HL-60/S4 treated with phorbol 12-myristate 13-acetate at 8.2 ng/mL for 4 days and 3 days (cell line): Measurements from ENCODE around the gene DALRD3.

Experiments
- in situ Hi-C: fragments of 300-500 bp; cut with MboI; formaldehyde crosslinking; loops from 2 replicates; pipeline ENCODE4 v1.15.0; 2022; ENCODE audit warnings: low sequenced_read_pairs

The DALRD3 gene

DNA sequence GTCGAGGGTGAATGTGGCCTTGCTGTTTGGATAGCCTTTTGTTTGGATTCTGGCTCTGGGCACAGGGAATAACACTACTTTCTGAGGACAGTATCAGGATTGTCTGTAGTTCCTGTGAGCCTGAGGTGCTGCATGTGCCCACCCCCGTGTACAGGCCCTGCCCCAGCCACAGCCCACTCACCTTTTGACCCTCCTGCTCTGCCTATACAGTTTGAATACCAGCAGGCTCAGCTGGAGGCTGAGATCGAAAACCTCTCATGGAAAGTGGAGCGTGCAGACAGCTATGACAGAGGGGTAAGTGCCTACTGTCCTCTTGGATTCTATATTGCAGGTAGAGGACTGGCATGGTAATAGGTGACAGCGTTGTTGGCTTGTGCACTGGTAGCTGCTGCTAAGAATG, 35.7 kb downstream of the DALRD3 start:
- in situ Hi-C loops = no loop called here

DNA sequence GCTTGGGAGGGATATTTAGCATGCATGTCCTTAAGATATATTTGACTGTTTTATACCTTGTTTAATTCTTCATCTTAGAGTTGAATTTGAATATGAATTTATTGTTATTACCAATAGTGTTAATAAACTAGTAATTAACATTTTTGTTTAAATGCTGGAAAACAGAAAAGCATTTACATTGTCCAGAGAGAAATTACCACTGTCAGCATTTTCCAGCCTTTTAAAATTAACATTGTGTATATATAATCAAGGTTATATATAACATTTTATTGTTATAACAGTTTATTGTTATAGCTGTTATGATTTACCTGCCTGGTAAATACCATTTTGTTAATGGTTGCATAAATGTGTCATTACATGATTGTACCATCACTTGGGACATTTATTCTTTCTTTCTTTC, 36.4 kb downstream of the DALRD3 start:
- in situ Hi-C loops = no loop called here

DNA sequence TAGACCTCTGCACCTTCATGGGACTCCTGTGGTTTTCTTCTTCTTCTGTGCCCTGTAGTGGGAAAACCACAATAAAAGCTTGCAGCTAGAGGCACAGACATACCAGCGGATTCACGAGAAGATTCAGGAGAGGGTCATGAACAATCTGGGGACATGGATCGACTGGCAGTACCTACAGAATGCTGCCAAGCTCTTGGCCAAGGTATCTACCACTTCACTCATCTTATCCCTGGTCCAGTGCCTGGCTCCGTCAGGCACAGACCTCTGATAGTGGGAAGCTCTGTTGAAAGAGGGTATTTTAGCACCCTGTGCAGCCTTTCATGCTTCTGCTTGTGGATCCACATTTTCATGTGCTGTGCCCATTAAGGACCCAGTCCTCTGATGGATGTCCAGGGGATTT, 38.1 kb downstream of the DALRD3 start:
- in situ Hi-C loops = no loop called here

DNA sequence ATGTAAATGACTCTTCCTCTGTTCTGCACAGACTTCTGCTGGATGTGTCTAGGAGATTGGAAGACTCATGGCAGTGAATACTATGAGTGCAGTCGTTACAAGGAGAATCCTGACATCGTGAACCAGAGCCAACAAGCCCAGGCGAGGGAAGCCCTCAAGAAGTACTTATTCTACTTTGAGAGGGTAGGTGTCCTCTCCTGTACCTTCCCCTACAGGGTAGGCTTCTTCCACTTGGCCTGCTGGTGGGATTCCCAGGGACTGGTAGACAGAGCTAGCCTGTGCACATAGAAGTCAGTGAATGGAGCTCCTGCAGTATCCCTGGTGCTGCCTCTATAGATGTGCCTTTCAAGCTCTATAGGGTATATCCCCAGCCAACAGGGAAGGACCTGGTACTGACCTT, 38.9 kb downstream of the DALRD3 start:
- in situ Hi-C loops = no loop called here

DNA sequence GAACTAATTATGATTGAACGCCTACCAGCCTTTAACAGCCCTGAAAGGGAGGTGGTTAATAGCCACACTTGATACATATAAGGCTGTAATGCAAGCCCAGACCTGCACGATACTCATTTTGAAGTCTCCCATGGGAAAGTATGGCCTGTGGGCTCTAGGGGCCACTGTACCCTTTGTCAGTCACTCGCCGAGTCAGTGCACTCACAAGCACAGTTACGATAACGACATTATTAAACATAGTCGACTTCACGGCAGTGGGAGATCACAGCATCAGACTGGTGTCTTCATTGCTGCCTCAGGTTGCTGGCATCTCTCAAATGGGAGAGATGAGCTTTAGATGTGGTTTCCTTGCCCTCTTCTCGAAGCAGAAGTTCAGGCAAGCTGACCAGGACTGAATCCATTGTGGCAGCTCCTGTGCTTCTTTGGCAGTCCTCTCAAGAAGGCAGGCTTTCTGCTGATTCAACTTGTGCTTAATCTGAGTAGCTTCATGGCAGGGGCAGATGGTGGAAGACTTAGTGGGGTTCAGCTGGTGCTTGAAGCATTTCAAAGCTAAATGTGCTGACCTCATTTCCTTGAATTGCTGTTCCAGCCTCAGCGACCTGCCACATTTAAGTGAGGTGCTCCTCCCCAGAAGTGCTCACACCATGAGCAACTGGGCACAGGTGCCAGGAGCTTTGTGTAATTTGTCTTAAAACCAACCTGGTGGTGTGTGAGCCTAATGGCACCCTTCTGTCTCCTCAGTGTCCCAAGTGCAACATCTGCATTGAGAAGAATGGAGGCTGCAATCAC, 44.1 kb downstream of the DALRD3 start:
- in situ Hi-C loops = loop anchor here (25.0 kb wide), 1 partner anchor 237 kb away; no protein-coding TSS in a partner anchor

DNA sequence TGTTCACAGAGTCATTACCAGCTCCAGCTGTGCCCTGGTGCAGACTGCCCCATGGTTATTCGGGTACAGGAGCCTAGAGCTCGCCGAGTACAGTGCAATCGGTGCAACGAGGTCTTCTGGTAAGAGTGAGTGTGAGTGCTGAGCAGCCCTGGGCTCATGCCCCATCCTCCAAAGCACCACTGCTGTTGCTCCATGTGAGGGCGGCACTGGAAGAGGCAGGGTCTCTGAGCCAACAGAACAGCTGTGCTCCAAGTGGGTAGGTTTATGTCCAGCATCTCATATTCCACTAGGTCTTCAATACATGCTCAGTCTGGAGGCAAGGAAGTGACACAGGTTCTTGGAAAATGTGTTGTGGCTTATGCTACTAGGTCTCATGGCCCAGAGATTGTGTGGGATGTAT, 47.8 kb downstream of the DALRD3 start:
- in situ Hi-C loops = loop anchor here (25.0 kb wide), 1 partner anchor 233 kb away; no protein-coding TSS in a partner anchor

DNA sequence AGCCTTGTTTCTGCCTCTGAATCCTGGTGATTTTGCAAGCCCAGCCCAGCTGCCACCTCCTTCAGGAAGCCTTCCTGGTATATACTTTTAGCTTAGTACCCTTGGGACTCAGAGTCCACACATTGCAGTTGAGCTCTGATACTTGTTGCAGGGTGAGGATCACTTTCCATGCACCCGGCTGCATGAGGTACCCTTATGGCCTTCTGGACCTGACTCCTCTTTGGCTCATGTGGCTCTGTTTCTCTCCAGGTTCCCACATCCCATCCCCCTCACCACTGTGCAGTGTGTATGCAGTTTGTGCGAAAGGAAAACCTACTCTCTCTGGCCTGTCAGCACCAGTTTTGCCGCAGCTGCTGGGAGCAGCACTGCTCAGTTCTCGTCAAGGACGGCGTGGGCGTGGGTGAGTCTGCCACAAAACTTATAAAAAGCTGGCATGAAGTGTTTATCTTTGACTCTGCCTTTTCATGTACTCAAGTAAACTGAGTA, 51.5 kb downstream of the DALRD3 start:
- in situ Hi-C loops = loop anchor here (25.0 kb wide), 1 partner anchor 230 kb away; no protein-coding TSS in a partner anchor

DNA sequence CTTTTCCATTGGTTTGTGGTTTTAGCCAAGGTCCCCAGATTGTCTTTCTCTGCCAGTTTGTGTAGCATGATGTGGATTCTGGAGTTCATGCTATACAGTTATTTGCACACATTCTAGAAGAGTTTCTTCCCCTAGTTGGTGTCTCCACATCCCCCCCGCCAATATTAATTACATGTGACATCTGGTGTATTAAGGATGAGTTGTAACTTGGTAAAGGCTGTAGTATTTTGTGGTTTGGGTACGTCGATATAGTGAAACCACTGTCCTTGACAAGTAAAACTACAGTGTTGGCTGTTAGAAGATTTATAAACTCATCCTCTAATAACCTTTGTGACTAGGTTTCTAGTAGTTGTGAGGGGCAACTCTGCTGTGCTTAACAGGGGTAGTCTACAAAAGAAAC, 52.0 kb downstream of the DALRD3 start:
- in situ Hi-C loops = loop anchor here (25.0 kb wide), 1 partner anchor 229 kb away; no protein-coding TSS in a partner anchor
